K562 (cell line): ENCODE measurements around the gene CBL. TPM values are rescaled to one million over a fixed set of nuclear protein-coding genes. Genes with fewer than 3 reads are reported as not detected.

ENCODE experiments used
- CBFA2T3 ChIP-seq: fragments of 450-650 bp; IDR thresholded peaks from 2 replicates; pipeline ENCODE4 v1.6.1; 2017
- ERF ChIP-seq: fragments of 450-650 bp; formaldehyde crosslinking; IDR thresholded peaks from 2 replicates; pipeline ENCODE4 v1.4.0; 2020; ENCODE audit warnings: mild to moderate bottlenecking, mixed read lengths
- EWSR1 ChIP-seq: fragments of 450-650 bp; IDR thresholded peaks from 2 replicates; pipeline ENCODE4 v1.6.1; 2018; ENCODE audit warnings: borderline replicate concordance, mild to moderate bottlenecking, low read depth, moderate library complexity; ENCODE audit not compliant: partially characterized antibody
- GTF3C2 ChIP-seq: IDR thresholded peaks from 3 replicates; pipeline ENCODE4 v1.6.1; 2011; ENCODE audit warnings: borderline replicate concordance, mild to moderate bottlenecking, moderate library complexity; ENCODE audit not compliant: insufficient read length; ENCODE audit errors: extremely low read depth
- HEY1 ChIP-seq: fragments of 250-450 bp; sonication (Bioruptor Pico); IDR thresholded peaks from 2 replicates; pipeline ENCODE4 v1.5.0; 2020; ENCODE audit warnings: mild to moderate bottlenecking, moderate library complexity, borderline replicate concordance
- PBX2 ChIP-seq, 2 experiments: IDR thresholded peaks in 1 of 2; conservative IDR thresholded peaks in 1 of 2; 2 replicates each; pipeline ENCODE4 v1.6.1; 2016; ENCODE audit warnings: low read depth in 2 of 2, mild to moderate bottlenecking in 1 of 2, missing compliant biosample characterization in 1 of 2, missing genetic modification characterization in 1 of 2, moderate library complexity in 1 of 2
- RBBP5 ChIP-seq: fragments of 200-600 bp; sonication (generic); IDR thresholded peaks from 2 replicates; pipeline ENCODE4 v1.6.1; 2012; ENCODE audit warnings: borderline replicate concordance, mild to moderate bottlenecking, low read length, control low read depth, inconsistent platforms; ENCODE audit not compliant: insufficient read depth, poor library complexity, severe bottlenecking
- RUNX1 ChIP-seq: sonication (generic); IDR thresholded peaks from 2 replicates; pipeline ENCODE4 v1.6.1; 2016; ENCODE audit warnings: antibody characterized with exemption, low read depth
- SRSF9 ChIP-seq: fragments of 200-400 bp; formaldehyde crosslinking; IDR thresholded peaks from 2 replicates; pipeline ENCODE4 v1.6.1; 2017; ENCODE audit warnings: low read depth, low read length, borderline replicate concordance
- ZBTB7A ChIP-seq: IDR thresholded peaks from 2 replicates; pipeline ENCODE4 v1.6.1; 2011; ENCODE audit warnings: low read depth, mild to moderate bottlenecking, low read length, moderate library complexity, borderline replicate concordance; ENCODE audit not compliant: control insufficient read depth
- ZFP1 ChIP-seq: fragments of 450-650 bp; formaldehyde crosslinking; IDR thresholded peaks from 2 replicates; pipeline ENCODE4 v1.4.0; 2020; ENCODE audit warnings: mild to moderate bottlenecking, mixed read lengths
- ZNF41 ChIP-seq: fragments of 250-450 bp; sonication (Bioruptor Pico); conservative IDR thresholded peaks from 2 replicates; pipeline ENCODE4 v1.4.0; 2020; ENCODE audit warnings: mild to moderate bottlenecking
- ZSCAN32 ChIP-seq: fragments of 450-650 bp; formaldehyde crosslinking; IDR thresholded peaks from 2 replicates; pipeline ENCODE4 v1.4.0; 2020; ENCODE audit warnings: mild to moderate bottlenecking, moderate library complexity
- polyA plus RNA-seq, 8 experiments: library from polyadenylated mRNA; depleted of rRNA in 4 of 8; stranded (reverse) in 5 of 8; unstranded in 3 of 8; fragments of >200 nt; fragmentation: Nextera tagmentation in 2 of 8; fragmentation: Illumina TruSeq in 1 of 8; extraction: Ambion mirVana in 2 of 8; extraction: Trizol in 1 of 8; gene quantifications; 2 replicates each; pipeline versions ENCODE4 v1.2.1 to v1.2.3, GENCODE V29; 2011 to 2014; ENCODE audit warnings: inconsistent platforms in 1 of 8, missing spikeins in 1 of 8
- total RNA-seq, 7 experiments: library from RNA; depleted of rRNA in 6 of 7; stranded (reverse); fragments of >200 nt in 6 of 7; fragmentation: Illumina TruSeq in 2 of 7; extraction: Trizol in 2 of 7; gene quantifications; 2 replicates each; pipeline versions ENCODE4 v1.2.1 to v1.2.3, GENCODE V29; 2011 to 2021; ENCODE audit warnings: low replicate concordance in 1 of 7
- TF ChIP-seq, protein P1 (sequence below): fragments of 150-350 bp; conservative IDR thresholded peaks from 2 replicates; pipeline ENCODE4 v1.6.1; 2014; ENCODE audit warnings: low read length
- TF ChIP-seq, protein P2 (sequence below), 3 experiments: fragments of 200-800 bp in 1 of 3; sonication (Bioruptor generic) in 1 of 3; sonication (generic) in 1 of 3; formaldehyde crosslinking in 1 of 3; IDR thresholded peaks; 2 replicates each; pipeline versions ENCODE4 v1.6.1 to v1.8.0; 2016 to 2022; ENCODE audit warnings: mild to moderate bottlenecking in 2 of 3, missing compliant biosample characterization in 2 of 3, missing genetic modification characterization in 2 of 3, missing genetic modification reagents in 1 of 3

The CBL gene
- total and polyA plus RNA-seq, 9 of the 15 experiments (the other 6 are each of a cell fraction or from before 2014, with no cell fraction given), result 3.2 to 24.9 (median 9.9) TPM

DNA sequence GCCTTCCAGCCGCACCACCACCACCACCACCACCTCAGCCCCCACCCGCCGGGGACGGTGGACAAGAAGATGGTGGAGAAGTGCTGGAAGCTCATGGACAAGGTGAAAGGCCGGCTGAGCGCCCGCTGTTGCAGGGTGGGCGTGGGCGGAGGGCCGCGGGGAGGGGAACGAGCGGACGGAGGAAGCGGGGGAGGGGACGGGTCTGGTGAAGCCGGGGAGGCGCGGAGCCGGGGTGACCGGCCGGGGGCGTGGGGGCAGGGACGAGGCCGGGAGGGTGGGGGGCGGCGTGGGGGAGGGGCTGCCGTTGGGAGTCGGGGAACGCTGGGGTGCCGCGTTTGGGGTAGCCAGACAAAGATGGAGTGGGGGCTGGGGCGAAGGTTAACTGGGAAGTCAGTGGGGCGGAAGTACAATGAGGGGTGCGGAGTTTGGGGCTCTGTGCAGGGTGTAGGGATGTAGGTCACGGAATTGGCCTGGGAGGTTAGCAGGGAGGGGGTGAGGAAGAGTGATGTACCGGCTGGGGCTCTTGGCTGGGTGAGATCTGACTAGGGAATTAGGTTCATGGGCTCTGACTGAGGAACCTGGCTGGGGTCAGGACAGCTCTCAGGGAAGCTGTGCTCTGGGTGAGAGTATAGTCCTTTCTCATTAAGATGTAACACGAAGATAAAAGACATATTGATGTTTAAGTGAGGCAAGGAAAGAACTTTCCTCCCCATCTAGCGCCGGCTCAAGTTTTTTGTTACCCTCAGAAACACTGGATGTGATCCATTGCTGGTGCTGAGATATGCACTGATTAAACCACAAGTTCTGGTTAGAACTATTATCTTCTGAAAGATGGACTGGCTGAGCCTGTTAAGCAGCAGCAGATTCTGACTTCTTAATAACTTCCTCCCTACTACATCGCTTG lies 624 bp downstream of the CBL start (continued):
- no peak for TF ChIP-seq ZSCAN32
- no peak for TF ChIP-seq ERF (CRISPR knock-in tag)
- TF ChIP-seq ZFP1 (CRISPR knock-in tag), result no peak
- TF ChIP-seq, protein P1, sequence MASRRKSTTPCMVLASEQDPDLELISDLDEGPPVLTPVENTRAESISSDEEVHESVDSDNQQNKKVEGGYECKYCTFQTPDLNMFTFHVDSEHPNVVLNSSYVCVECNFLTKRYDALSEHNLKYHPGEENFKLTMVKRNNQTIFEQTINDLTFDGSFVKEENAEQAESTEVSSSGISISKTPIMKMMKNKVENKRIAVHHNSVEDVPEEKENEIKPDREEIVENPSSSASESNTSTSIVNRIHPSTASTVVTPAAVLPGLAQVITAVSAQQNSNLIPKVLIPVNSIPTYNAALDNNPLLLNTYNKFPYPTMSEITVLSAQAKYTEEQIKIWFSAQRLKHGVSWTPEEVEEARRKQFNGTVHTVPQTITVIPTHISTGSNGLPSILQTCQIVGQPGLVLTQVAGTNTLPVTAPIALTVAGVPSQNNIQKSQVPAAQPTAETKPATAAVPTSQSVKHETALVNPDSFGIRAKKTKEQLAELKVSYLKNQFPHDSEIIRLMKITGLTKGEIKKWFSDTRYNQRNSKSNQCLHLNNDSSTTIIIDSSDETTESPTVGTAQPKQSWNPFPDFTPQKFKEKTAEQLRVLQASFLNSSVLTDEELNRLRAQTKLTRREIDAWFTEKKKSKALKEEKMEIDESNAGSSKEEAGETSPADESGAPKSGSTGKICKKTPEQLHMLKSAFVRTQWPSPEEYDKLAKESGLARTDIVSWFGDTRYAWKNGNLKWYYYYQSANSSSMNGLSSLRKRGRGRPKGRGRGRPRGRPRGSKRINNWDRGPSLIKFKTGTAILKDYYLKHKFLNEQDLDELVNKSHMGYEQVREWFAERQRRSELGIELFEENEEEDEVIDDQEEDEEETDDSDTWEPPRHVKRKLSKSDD, result no peak
- 0 out of 2 replicates have a peak, but pooled peaks have one; percentile 48 for TF ChIP-seq CBFA2T3
- TF ChIP-seq, protein P2, sequence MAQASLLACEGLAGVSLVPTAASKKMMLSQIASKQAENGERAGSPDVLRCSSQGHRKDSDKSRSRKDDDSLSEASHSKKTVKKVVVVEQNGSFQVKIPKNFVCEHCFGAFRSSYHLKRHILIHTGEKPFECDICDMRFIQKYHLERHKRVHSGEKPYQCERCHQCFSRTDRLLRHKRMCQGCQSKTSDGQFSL (CRISPR knock-in tag; IDR thresholded peaks at IDR 0.05), result peak; percentile 27; the same call in 1 of the 2 replicates
- TF ChIP-seq, protein P2 (tag; IDR thresholded peaks at IDR 0.05), result no peak
- TF ChIP-seq PBX2 (CRISPR knock-in tag; IDR thresholded peaks at IDR 0.05; ENCODE audit: low read depth), result no peak
- TF ChIP-seq PBX2 (tag; conservative IDR thresholded peaks at IDR 0.05; ENCODE audit: low read depth), result no peak
- TF ChIP-seq GTF3C2, result no peak
- no peak for TF ChIP-seq HEY1 (CRISPR knock-in tag)
- TF ChIP-seq EWSR1, result no peak
- TF ChIP-seq ZBTB7A, result no peak; the same call in 1 of the 2 replicates
- TF ChIP-seq RUNX1, result no peak
- TF ChIP-seq RBBP5, result no peak
- no peak for TF ChIP-seq ZNF41 (CRISPR knock-in tag)
- TF ChIP-seq SRSF9, result no peak
